Panc1 (cell line): Measurements from ENCODE around the gene OSBPL5. TPM values are rescaled to one million over a fixed set of nuclear protein-coding genes. Genes with fewer than 3 reads are reported as not detected.

Experiments used
- ATAC-seq: fragments of 200-7000 bp; cut with Tn5 transposase; 2 replicates; pipeline ENCODE4 v1.9.1; 2020; ENCODE audit warnings: mild to moderate bottlenecking, moderate library complexity
- BruUV-seq: library from RNA; stranded (reverse); fragments of 400-500 nt; replicated peaks from 2 replicates; lab custom pipeline; 2021; lab: Mats Ljungman, UMichigan
- CTCF ChIA-PET: fragments of 300-600 bp; sonication (Branson Sonifier 250); formaldehyde crosslinking; loops from one replicate; lab custom pipeline; 2022; ENCODE audit warnings: antibody characterized with exemption; lab: Charles Lee
- POLR2A ChIA-PET: fragments of 300-600 bp; sonication (Branson Sonifier 250); formaldehyde crosslinking; loops from one replicate; lab custom pipeline; 2022; ENCODE audit warnings: antibody characterized with exemption; lab: Charles Lee
- DNase-seq: peaks from one replicate; pipeline ENCODE4 v3.0.0-alpha.2; 2010; ENCODE audit warnings: low read depth, low spot score
- H3K27ac ChIP-seq: 2 replicates; pipeline ENCODE4 v1.5.1; 2011; ENCODE audit warnings: mild to moderate bottlenecking, low read length, inconsistent platforms
- H3K27me3 ChIP-seq: fragments of 200-500 bp; sonication (Bioruptor generic); 2 replicates; pipeline ENCODE4 v1.6.0; 2014; ENCODE audit warnings: low read length, inconsistent platforms; ENCODE audit not compliant: control insufficient read depth, insufficient read depth
- H3K36me3 ChIP-seq: fragments of 200-500 bp; sonication (Bioruptor generic); 2 replicates; pipeline ENCODE4 v1.5.1; 2014; ENCODE audit warnings: inconsistent platforms, mild to moderate bottlenecking, low read length, moderate library complexity; ENCODE audit not compliant: control insufficient read depth, insufficient read depth
- H3K4me1 ChIP-seq: 2 replicates; pipeline ENCODE4 v1.5.1; 2011; ENCODE audit warnings: inconsistent platforms, mild to moderate bottlenecking, low read length, moderate library complexity; ENCODE audit not compliant: control insufficient read depth, insufficient read depth
- H3K4me3 ChIP-seq, 2 experiments: 2 replicates each; pipeline ENCODE4 v1.5.1; 2011 to 2012; ENCODE audit warnings: low read depth in 2 of 2, low read length in 2 of 2, mild to moderate bottlenecking in 2 of 2, inconsistent platforms in 1 of 2, moderate library complexity in 1 of 2
- H3K9me3 ChIP-seq: fragments of 200-500 bp; sonication (Bioruptor generic); 2 replicates; pipeline ENCODE4 v1.5.1; 2014; ENCODE audit warnings: low read depth, mild to moderate bottlenecking, inconsistent platforms, low read length, moderate library complexity; ENCODE audit not compliant: control insufficient read depth, insufficient read depth
- CTCF ChIP-seq: fragments of 450-650 bp; IDR thresholded peaks from 2 replicates; pipeline ENCODE4 v1.5.1; 2017; ENCODE audit warnings: mild to moderate bottlenecking
- POLR2AphosphoS5 ChIP-seq: IDR thresholded peaks from 2 replicates; pipeline ENCODE4 v1.6.1; 2012; ENCODE audit warnings: mild to moderate bottlenecking, low read depth, low read length, moderate library complexity
- REST ChIP-seq, 2 experiments: IDR thresholded peaks; 2 replicates each; pipeline ENCODE4 v1.6.1; 2011 to 2012; ENCODE audit warnings: low read depth in 2 of 2, control low read depth in 1 of 2, low read length in 1 of 2, mild to moderate bottlenecking in 1 of 2, moderate library complexity in 1 of 2; ENCODE audit not compliant: insufficient read depth in 1 of 2
- SIN3A ChIP-seq: IDR thresholded peaks from 2 replicates; pipeline ENCODE4 v1.6.1; 2012; ENCODE audit warnings: low read depth, mild to moderate bottlenecking, low read length, moderate library complexity, borderline replicate concordance; ENCODE audit not compliant: insufficient read depth
- TCF7L2 ChIP-seq: IDR thresholded peaks from 2 replicates; pipeline ENCODE4 v1.6.1; 2011; ENCODE audit warnings: mild to moderate bottlenecking, low read depth, low read length, inconsistent platforms
- in situ Hi-C: cut with HindIII; loops from 2 replicates; pipeline ENCODE4 v1.10.0; 2016; ENCODE audit warnings: low sequenced_read_pairs, low pct_unique_long_range_greater_than_20kb
- intact Hi-C: fragments of 100-400 bp; cut with micrococcal nuclease; formaldehyde crosslinking; loops from one replicate; pipeline ENCODE4 v1.10.0; 2022; ENCODE audit not compliant: unreplicated experiment
- total RNA-seq: library from RNA; stranded (reverse); gene quantifications from one replicate; pipeline ENCODE4 v1.2.1, GENCODE V29; 2021; ENCODE audit not compliant: unreplicated experiment

Gene OSBPL5
- total RNA-seq, 1 experiment from 2014 or later: 20.2 TPM

DNA sequence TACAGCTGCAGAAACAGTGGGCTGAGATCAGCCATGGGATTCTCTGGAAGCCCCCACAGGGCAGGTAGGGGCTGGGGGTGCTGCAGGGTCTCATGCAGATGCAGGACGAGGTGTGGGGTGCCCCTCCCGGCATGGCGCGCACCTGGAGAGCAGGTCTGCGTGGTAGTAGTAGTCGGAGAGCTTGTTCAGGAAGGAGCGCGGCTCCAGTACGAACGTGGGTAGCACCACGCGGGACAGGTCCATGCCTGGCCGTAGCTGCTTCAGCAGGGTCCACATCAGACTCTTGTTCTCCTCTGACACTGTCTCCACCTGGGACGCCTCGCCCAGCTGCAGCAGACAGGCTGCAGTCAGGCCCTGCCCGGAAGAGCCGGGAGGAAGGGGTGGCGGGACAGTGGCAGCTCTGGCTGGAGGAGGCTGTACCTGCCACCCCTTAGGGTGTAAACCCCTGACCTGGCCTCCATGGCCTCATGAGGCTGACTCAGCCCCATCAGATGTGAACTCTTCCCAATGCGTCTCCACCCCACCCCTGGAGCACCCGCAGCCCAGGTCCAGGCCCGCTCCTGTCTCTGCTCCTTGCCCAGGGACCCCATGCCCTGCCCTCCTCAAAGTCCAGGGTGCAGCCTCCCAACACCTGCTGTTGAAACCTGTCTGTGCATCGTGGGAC, 60.9 kb downstream of the OSBPL5 start:
- ATAC-seq (peak; percentile 22; the same call in 1 of the 2 replicates), DNase-seq (no peak)
- no TSS peak for BruUV-seq
- in situ Hi-C loops (no loop called here), intact Hi-C loops (no loop called here)
- ChIA-PET POLR2A (no interaction called here), CTCF (no interaction called here)
- no peaks in the 10 kb centered on the region for H3K36me3 ChIP-seq
- H3K27ac ChIP-seq: no peak overlapping the region
- H3K9me3 ChIP-seq: no peaks in the 10 kb centered on the region
- H3K4me1 ChIP-seq: peaks cover 4% of the 10 kb centered on the region; the same call in 1 of the 2 replicates
- no peak for TF ChIP-seq TCF7L2
- TF ChIP-seq SIN3A: no peak
- TF ChIP-seq REST (IDR thresholded peaks at IDR 0.05; ENCODE audit: insufficient read depth in 1 of 2, low read depth in 2 of 2, low read length in 1 of 2): no peak
- TF ChIP-seq CTCF: no peak
- TF ChIP-seq POLR2AphosphoS5: no peak
- no peak overlapping the region for H3K4me3 ChIP-seq
- H3K27me3 ChIP-seq: no peaks in the 10 kb centered on the region

- TF ChIP-seq CTCF (no peak), TCF7L2 (no peak), REST (IDR thresholded peaks at IDR 0.05; ENCODE audit: insufficient read depth in 1 of 2, low read depth in 2 of 2, low read length in 1 of 2) (no peak), POLR2AphosphoS5 (no peak), SIN3A (no peak)
- Histone ChIP-seq H3K27me3 (no peaks in the 10 kb centered on the region), H3K27ac (no peak overlapping the region), H3K4me3 (no peak overlapping the region), H3K36me3 (no peaks in the 10 kb centered on the region), H3K4me1 (peaks cover 4% of the 10 kb centered on the region; the same call in 1 of the 2 replicates), H3K9me3 (no peaks in the 10 kb centered on the region)
- ChIA-PET POLR2A (no interaction called here), CTCF (interaction anchor here (0.6 kb wide), 1 partner anchor 129 kb away, joined by 5 read pairs; no protein-coding TSS in a partner anchor)
- in situ Hi-C loops (no loop called here), intact Hi-C loops (no loop called here)
- no TSS peak for BruUV-seq
- DNase-seq: no peak
- no peak for ATAC-seq
Measured at GRCh38 chr11:3103076-3103475, 62.0 kb downstream of the OSBPL5 start.
